ENCODE measurements around the gene PPP1R1B. TPM values are rescaled to one million over a fixed set of nuclear protein-coding genes. Genes with fewer than 3 reads are reported as not detected.

PPP1R1B gene
- total RNA-seq, 1 donor from 2014 or later = 1.2 TPM

DNA sequence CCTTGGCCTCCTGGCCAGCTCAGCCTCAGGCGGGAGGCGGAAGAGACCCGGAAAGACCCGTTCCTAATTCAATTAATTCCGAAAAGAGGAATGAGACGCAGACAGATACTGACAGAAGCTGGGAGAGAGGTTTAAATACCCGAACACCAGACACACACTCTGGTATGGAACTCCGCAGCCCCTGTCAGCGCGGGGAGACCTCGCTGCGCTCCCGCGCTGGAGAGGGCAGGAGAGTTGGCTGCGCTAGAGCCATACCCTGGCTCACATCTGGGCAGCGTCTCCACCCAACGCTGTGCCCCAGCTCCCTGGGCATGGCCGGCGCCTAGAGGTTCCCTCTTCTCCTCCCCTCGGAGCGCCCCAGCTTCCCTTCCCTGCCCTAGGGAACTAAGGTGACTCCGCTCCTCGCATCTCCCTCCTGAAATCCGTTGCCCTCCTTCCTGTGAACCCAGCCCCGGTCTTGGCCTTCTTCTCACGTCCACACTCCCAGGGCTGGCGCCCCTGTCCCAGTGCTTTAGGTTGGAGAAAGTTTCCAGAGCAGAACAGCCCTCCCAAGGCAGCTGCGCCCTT, 27.0 kb upstream of the PPP1R1B start:
- DNase-seq (ENCODE audit: low spot score) = no peak
- intact Hi-C loops (cut with DNase I) = no loop called here

- DNase-seq (ENCODE audit: low spot score) = no peak
- intact Hi-C loops (cut with DNase I) = no loop called here
These were observed 26.3 kb upstream of the PPP1R1B start for GRCh38 chr17:39600288-39600996.

- no peak for DNase-seq (ENCODE audit: low spot score)
- intact Hi-C loops (cut with DNase I) = no loop called here
These were observed 25.7 kb upstream of the PPP1R1B start for GRCh38 chr17:39600997-39601597.

DNA sequence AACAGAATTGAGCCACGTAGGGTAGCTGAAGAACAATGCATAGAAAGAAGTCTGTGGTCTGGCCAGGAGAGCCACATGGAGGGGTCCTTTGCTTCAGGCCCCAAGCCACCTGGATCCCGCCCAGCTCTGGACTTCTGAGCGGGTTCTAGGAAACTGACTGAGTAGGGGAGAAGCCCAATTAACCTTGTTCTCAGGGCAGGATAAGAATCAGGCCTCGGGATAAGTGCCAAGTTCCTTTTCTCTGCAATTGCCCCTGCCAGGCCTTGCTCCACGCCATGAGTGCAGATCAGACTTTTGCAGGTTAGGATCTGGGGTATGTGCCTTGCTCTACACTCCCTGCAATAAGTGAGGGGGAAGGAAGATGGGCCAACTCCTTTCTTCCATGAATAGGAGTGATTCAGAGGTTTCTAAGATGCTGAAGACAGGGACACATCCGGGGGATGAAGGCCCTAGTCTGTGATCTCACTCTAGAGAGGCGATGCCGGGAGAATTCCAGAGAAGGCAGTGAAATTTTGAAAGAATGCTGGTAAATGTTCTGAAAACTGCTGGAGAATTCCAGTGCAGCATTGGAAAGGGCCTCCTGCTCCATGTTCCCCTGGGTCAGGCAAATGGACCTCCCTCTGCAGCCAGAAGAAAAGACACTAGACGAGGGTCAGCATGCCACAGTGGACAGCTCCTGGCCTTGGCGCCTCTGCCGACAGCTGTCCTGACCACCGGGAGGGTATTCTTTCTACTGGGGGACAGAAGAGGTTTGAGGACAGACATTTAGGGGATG, 24.8 kb upstream of the PPP1R1B start:
- intact Hi-C loops (cut with DNase I) = no loop called here
- no peak for DNase-seq (ENCODE audit: low spot score)

DNA sequence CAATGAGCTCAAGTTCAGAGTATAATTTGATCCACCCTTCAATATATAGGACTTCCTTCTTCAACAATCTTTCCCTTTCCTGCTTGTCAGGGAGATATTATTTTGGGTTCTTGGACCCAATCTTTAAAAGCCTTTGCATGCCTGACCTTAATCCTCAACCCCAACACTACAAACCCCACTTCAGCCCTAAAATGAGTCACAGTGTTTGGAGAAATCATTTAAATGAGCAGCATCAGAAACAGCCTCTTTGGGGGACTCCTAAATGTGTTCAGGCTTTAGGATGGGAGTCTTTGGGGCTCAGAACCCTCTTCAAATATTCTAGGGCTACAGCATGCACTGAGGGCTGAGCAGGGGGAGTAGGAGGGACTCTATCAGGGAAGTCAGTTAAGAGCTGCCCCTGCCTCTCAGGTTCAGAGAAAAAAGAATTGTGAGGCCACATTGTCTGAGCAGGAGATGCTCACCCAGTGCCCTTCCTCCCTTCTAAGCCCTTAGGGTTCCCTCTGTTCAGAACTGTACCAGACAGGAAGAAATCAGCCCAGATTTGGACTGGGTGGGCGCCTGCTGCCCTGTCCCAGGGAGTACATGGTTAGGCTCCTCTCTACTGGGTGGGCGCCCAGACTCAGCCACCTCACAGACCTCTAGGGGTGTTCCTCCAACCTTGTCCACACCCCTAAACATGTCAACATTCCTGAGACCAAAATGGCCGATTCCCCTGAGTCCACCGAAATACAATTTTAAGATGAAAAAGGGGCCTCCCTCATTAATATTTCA, 24.0 kb upstream of the PPP1R1B start:
- no peak for DNase-seq (ENCODE audit: low spot score)
- intact Hi-C loops (cut with DNase I) = no loop called here

DNA sequence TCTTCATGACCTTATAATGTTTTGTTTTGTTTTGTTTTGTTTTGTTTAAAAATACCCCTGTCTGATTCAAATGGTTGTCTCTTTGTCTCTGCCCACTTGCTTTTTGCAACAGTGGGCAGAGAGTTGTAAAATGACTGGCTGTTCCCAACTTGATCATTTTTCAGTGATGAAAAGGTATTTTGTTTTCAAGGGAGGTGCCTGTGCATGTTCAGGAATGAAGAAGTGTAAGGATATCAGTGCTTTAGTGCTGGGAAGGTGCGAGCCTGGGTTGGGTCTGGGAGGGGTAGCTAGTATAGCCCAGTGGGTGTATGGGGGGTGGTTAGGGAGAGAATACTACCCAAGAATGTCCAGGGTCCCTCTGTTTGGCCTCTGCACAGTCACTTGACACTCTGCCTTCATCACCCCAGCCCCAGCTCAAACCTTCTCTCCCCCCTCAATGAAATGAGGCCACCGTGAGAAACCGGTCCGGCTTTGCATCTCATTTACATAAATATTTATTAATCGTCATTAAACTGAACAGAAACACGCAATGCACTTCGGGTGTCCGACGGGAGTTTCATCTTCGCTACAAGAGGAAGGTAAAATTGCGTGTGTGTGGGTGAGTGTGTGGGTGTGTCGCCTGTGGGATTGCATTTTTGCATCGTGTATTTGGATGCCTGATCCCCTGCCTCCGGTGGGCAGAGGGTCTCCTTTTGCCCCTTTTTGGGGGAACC, 23.3 kb upstream of the PPP1R1B start:
- no peak for DNase-seq (ENCODE audit: low spot score)
- intact Hi-C loops (cut with DNase I) = no loop called here

GRCh38 chr17:39604911-39605491, 21.8 kb upstream of the PPP1R1B start:
- DNase-seq (ENCODE audit: low spot score) = no peak
- intact Hi-C loops (cut with DNase I) = no loop called here

GRCh38 chr17:39605492-39606433, 21.0 kb upstream of the PPP1R1B start:
- intact Hi-C loops (cut with DNase I) = no loop called here
- DNase-seq (ENCODE audit: low spot score) = no peak

DNA sequence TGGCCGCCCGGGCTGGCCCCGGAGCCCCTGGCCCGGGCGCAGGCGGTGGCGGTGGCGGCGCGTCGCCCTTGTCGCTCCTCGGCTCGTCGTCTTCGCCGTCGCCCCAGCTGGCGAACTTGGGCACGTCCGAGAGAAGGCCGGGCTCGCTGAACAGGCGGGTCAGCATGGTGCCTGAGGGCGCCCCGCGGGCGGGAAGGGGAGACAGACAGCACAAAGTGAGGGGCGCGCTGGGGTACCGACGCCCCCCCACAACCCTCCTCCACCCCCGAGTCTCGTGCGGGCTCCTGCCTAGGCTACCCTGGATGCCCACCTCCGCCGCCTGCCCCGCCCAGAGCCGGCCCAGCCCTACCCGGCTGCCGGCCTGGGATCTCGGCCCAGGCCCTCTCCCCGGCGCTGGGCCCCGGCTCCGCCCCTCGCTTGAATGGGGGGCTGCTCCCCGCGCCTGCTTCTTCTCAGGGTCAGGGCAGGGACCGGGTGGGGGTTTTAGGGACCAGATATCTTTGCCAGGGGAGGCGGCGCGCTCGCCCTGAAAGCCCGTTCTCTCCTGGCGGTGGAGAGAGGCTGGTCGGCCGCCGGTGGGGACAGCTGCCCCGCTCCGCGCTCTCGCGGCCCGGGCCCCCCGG, 20.2 kb upstream of the PPP1R1B start:
- intact Hi-C loops (cut with DNase I) = no loop called here
- DNase-seq (ENCODE audit: low spot score) = no peak

DNA sequence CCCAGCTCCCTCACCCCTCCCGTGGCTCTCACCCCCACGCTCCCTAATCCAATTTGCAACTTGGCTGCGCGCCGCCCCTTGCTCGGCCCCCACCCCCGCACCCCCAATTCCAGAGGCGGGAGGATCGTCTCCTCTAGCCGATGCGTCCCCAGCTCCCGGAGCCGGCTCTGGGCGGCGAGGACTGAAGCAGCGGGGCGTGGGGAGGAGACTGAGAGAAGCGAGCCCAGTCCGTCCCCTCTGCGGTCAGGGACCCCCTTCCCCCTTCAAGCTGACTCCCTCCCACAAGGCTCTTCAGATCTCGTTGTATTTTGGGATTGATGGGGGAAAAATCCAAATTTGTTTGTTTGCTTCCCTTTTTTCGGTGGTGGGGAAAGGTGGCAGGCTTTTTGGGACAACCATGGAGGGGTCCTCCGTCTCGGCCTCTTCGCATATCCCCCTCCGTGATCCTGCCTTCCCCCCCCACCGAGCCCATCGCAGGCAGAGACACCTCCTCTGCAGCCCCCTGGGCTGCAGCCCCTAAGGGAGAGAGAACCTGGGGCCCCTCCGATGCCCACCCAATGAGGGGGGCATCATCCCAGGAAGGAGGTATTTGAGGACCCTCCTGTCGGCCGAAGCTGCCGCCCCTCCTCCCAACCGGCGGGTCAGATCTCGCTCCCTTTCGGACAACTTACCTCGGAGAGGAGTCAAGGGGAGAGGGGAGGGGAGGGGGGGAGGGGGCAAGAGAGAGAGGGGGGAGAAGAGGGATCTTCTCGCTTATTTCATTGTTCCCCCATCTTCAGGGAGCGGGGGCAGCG, 19.5 kb upstream of the PPP1R1B start:
- intact Hi-C loops (cut with DNase I) = no loop called here
- DNase-seq (ENCODE audit: low spot score) = no peak

DNA sequence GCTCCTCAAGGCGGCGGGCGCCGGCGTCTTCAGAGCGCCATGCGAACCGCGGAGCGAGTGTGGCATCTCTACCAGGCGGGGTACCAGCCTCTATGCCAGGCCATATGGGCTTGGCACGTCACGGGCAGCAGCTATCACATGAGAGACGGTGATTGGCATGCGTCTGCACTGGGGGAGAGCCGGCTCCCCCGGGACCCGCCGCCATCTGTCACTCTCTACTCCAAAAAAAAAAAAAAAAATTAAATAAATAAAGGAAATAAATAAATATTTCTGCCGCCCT, 19.0 kb upstream of the PPP1R1B start, which contains the start of gene NEUROD2:
TSS of gene NEUROD2 (minus strand) at position 70 of the 280 bp plus-strand sequence. CDS start 1,321 bp downstream, outside the sequence.
- DNase-seq (ENCODE audit: low spot score) = no peak
- intact Hi-C loops (cut with DNase I) = no loop called here

DNA sequence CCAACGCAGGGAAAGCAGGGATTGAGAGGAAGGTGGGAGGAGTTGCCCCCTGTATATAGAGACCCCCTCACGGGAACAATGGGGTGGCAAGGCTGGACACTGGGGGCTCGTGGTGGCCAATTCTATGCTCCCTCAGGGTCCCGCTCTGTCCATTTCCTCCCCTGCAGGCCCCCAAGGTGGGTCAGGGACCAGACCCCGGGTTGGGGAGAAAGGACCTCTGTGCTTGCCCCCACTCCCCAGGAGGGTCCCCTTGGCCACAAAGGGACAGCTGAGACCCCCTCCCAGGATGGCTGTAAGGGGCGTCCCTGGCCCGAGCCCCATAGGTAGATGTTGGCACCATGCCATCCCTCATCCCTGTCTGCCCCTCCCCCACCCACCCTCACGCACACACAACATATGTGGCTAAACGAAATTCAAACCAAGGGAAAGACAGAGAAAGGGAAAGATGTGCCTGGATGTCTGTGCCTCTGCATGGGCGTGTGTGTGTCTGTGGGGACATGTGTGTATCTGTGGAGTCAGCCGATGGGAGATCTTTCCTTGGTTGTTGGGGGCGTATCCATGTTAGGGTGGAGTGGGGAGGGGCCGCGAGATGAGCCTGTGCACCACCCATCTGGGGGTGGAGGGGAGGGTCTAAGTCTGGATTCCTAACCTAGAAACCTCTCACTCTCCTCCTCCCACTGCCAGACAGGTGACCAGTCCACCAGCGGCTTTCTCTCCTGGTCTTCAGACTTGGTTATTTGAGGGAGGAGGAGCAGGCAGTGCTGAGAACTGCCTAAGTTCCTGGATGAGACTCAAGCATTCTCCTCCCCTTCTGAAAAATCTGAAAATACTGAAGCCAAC, 18.4 kb upstream of the PPP1R1B start:
- no peak for DNase-seq (ENCODE audit: low spot score)
- intact Hi-C loops (cut with DNase I) = no loop called here

GRCh38 chr17:39609416-39610025, 17.2 kb upstream of the PPP1R1B start:
- DNase-seq (ENCODE audit: low spot score) = no peak
- intact Hi-C loops (cut with DNase I) = no loop called here

DNA sequence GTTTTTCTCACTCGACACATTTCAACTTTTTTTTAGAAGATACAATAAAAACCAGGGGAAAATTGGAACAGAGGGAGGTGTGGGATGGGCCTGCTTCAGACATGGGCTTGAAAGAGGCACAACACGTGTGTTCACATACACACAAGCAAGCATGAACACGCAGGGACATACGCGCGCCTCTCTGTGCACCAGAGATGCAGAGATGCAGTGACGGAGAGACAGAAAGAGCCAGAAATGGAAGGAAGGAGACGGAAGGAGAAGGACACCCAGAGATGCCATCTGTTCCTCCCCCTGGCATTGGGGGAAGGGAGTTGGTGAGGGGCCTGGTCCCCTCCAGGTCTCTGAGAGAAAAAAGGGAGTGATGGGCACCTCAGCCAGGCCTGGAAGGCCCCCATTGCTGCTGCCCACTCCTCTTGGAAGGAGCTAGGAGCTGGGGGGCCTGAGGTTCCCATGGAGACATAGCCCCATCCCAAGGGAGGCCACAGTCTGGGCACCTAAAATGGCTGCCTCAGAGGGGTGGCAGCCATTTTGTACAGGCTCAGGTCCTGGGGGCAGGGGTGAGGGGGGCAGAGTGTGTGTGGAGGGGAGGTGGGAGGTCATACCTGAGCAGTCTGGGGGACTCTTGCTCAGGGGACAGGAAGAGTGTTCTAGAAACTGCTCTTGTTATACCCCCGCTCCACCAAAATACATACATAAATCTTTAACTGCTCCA, 15.2 kb upstream of the PPP1R1B start:
- DNase-seq (ENCODE audit: low spot score) = no peak
- intact Hi-C loops (cut with DNase I) = no loop called here
